GM18951 (cell line): ENCODE results near the gene UBL5.
"Not testable (repeated sequence)": the region's sequence is repeated elsewhere in the genome, so short reads cannot be mapped to it uniquely, and the experiment has no call there.

Source experiments
- POLR2A ChIP-seq: IDR thresholded peaks from 4 replicates; pipeline ENCODE4 v1.6.1; 2011; ENCODE audit warnings: mild to moderate bottlenecking; ENCODE audit not compliant: insufficient read length, insufficient read depth; ENCODE audit errors: extremely low read depth
- in situ Hi-C: fragments of 300-500 bp; cut with MboI; formaldehyde crosslinking; loops from one replicate; pipeline ENCODE4 v1.12.0; 2022; ENCODE audit warnings: low sequenced_read_pairs, mixed read lengths, inconsistent platforms; ENCODE audit not compliant: unreplicated experiment

The UBL5 gene

GRCh38 chr19:9827289-9828238, at the start of gene UBL5:
Gene UBL5, plus strand, starts transcription at chr19:9827918. Its CDS starts 420 bp downstream, at chr19:9828338.
- peak; percentile 97 for TF ChIP-seq POLR2A
- in situ Hi-C loops, result no loop called here

GRCh38 chr19:9782338-9782737, 45.4 kb upstream of the UBL5 start:
- TF ChIP-seq POLR2A, result no peak
- in situ Hi-C loops, result no loop called here

- in situ Hi-C loops, result not testable (repeated sequence)
These were observed 43.6 kb upstream of the UBL5 start for GRCh38 chr19:9784163-9784496.

GRCh38 chr19:9785367-9786331, 42.1 kb upstream of the UBL5 start:
- TF ChIP-seq POLR2A, result peak; percentile 64
- in situ Hi-C loops, result no loop called here

GRCh38 chr19:9786342-9786741, 41.4 kb upstream of the UBL5 start:
- no peak for TF ChIP-seq POLR2A
- in situ Hi-C loops, result no loop called here

- TF ChIP-seq POLR2A, result no peak
- in situ Hi-C loops, result no loop called here
These were observed 40.9 kb upstream of the UBL5 start for GRCh38 chr19:9786819-9787218.

GRCh38 chr19:9788604-9789003, 39.1 kb upstream of the UBL5 start:
- in situ Hi-C loops, result not testable (repeated sequence)

- in situ Hi-C loops, result no loop called here
- TF ChIP-seq POLR2A, result no peak
These were observed 38.7 kb upstream of the UBL5 start for GRCh38 chr19:9789066-9789465.

GRCh38 chr19:9789579-9789978, 38.1 kb upstream of the UBL5 start:
- in situ Hi-C loops, result not testable (repeated sequence)

GRCh38 chr19:9791073-9791367, 36.7 kb upstream of the UBL5 start:
- in situ Hi-C loops, result not testable (repeated sequence)

- no peak for TF ChIP-seq POLR2A
- in situ Hi-C loops, result no loop called here
These were observed 36.0 kb upstream of the UBL5 start for GRCh38 chr19:9791552-9792205.

GRCh38 chr19:9792206-9793070, 35.3 kb upstream of the UBL5 start:
- in situ Hi-C loops, result no loop called here

GRCh38 chr19:9793071-9793591, 34.6 kb upstream of the UBL5 start:
- in situ Hi-C loops, result no loop called here
- TF ChIP-seq POLR2A, result no peak

More at GRCh38 chr19:9792206-9793070, 35.3 kb upstream of the UBL5 start:
- no peak for TF ChIP-seq POLR2A
